HCT116 (cell line): ENCODE measurements around the gene PRR14. TPM values are rescaled to one million over a fixed set of nuclear protein-coding genes. Genes with fewer than 3 reads are reported as not detected.

ENCODE experiments used
- ATAC-seq: fragments of 200-7000 bp; cut with Tn5 transposase; 2 replicates; pipeline ENCODE4 v1.9.1; 2020; ENCODE audit warnings: mild to moderate bottlenecking, moderate library complexity
- BruUV-seq: library from RNA; stranded (reverse); fragments of 400-500 nt; replicated peaks from 2 replicates; lab custom pipeline; 2021; lab: Mats Ljungman, UMichigan
- CTCF ChIA-PET: fragments of 300-600 bp; sonication (Branson Sonifier 250); formaldehyde crosslinking; loops from one replicate; lab custom pipeline; 2021; ENCODE audit warnings: antibody characterized with exemption; lab: Charles Lee
- POLR2A ChIA-PET: fragments of 300-600, 350-600 bp; sonication (Branson Sonifier 250); formaldehyde crosslinking; loops from one replicate; lab custom pipeline; 2021; ENCODE audit warnings: antibody characterized with exemption; lab: Charles Lee
- RAD21 ChIA-PET, 2 experiments: fragments of 300-600 bp; sonication (Branson Sonifier 250); formaldehyde crosslinking; loops; one replicate each; lab custom pipeline; 2023; ENCODE audit warnings: low total read pairs in 2 of 2; ENCODE audit not compliant: uncharacterized antibody in 2 of 2, unreplicated experiment in 2 of 2, low non-redundant PET in 1 of 2; lab: Charles Lee
- DNase-seq: peaks from one replicate; pipeline ENCODE4 v3.0.0-alpha.2; 2010; ENCODE audit warnings: low read depth, low spot score
- H2AFZ ChIP-seq: fragments of 200-600 bp; shearing (Covaris generic), sonication (generic); 2 replicates; pipeline ENCODE4 v1.6.1; 2017; ENCODE audit warnings: low read depth, mixed run types, mixed read lengths, antibody characterized with exemption, low read length; ENCODE audit not compliant: poor library complexity, severe bottlenecking
- H3K27ac ChIP-seq: 2 replicates; pipeline ENCODE4 v1.5.1; 2012; ENCODE audit warnings: low read depth, low read length
- H3K27me3 ChIP-seq: fragments of 200-600 bp; sonication (generic); 2 replicates; pipeline ENCODE4 v1.6.1; 2016; ENCODE audit warnings: mixed run types, low read length, mixed read lengths; ENCODE audit not compliant: insufficient read depth
- H3K36me3 ChIP-seq, 2 experiments: fragments of 200-500 bp in 1 of 2; fragments of 200-600 bp in 1 of 2; sonication (Bioruptor generic) in 1 of 2; sonication (generic) in 1 of 2; 2 replicates each; pipeline versions ENCODE4 v1.5.1 to v1.6.1; 2014 to 2016; ENCODE audit warnings: low read length in 2 of 2, inconsistent platforms in 1 of 2, mixed read lengths in 1 of 2, mixed run types in 1 of 2; ENCODE audit not compliant: insufficient read depth in 2 of 2, control insufficient read depth in 1 of 2
- H3K4me1 ChIP-seq, 2 experiments: fragments of 200-600 bp in 1 of 2; sonication (generic) in 1 of 2; 2 replicates each; pipeline versions ENCODE4 v1.5.1 to v1.6.1; 2012 to 2017; ENCODE audit warnings: low read length in 2 of 2, inconsistent platforms in 1 of 2, mild to moderate bottlenecking in 1 of 2, mixed read lengths in 1 of 2, mixed run types in 1 of 2, moderate library complexity in 1 of 2; ENCODE audit not compliant: insufficient read depth in 2 of 2, control insufficient read depth in 1 of 2
- H3K4me2 ChIP-seq: fragments of 200-600 bp; sonication (generic); 2 replicates; pipeline ENCODE4 v1.6.1; 2017; ENCODE audit warnings: mixed run types, low read length, mixed read lengths
- H3K4me3 ChIP-seq, 2 experiments: fragments of 200-600 bp in 1 of 2; sonication (generic) in 1 of 2; replicated peaks in 1 of 2; 2 replicates each; pipeline ENCODE4 v1.5.1; 2011 to 2016; ENCODE audit warnings: low read length in 2 of 2, control low read depth in 1 of 2, low read depth in 1 of 2, mild to moderate bottlenecking in 1 of 2, mixed read lengths in 1 of 2, mixed run types in 1 of 2
- H3K79me2 ChIP-seq: fragments of 200-600 bp; sonication (generic); 2 replicates; pipeline ENCODE4 v1.6.1; 2017; ENCODE audit warnings: mild to moderate bottlenecking, mixed run types, low read length, moderate library complexity, mixed read lengths; ENCODE audit not compliant: insufficient read depth
- H3K9ac ChIP-seq: fragments of 200-600 bp; sonication (generic); 2 replicates; pipeline ENCODE4 v1.6.1; 2016; ENCODE audit warnings: low read length, mixed read lengths
- H3K9me2 ChIP-seq: fragments of 200-600 bp; sonication (generic), shearing (Covaris generic); 2 replicates; pipeline ENCODE4 v1.6.1; 2017; ENCODE audit warnings: mixed run types, mild to moderate bottlenecking, moderate library complexity; ENCODE audit not compliant: insufficient read depth
- H3K9me3 ChIP-seq, 2 experiments: fragments of 200-500 bp in 1 of 2; fragments of 200-600 bp in 1 of 2; sonication (Bioruptor generic) in 1 of 2; sonication (generic) in 1 of 2; 2 replicates each; pipeline ENCODE4 v1.6.1; 2014 to 2017; ENCODE audit warnings: low read length in 2 of 2, mixed read lengths in 2 of 2, inconsistent platforms in 1 of 2, low read depth in 1 of 2, mild to moderate bottlenecking in 1 of 2, mixed run types in 1 of 2, moderate library complexity in 1 of 2; ENCODE audit not compliant: control insufficient read depth in 1 of 2, insufficient read depth in 1 of 2
- H4K20me1 ChIP-seq: fragments of 200-600 bp; sonication (generic), shearing (Covaris generic); 2 replicates; pipeline ENCODE4 v1.6.1; 2017; ENCODE audit warnings: mixed run types, mild to moderate bottlenecking, moderate library complexity; ENCODE audit not compliant: insufficient read depth
- CEBPB ChIP-seq: IDR thresholded peaks from 2 replicates; pipeline ENCODE4 v1.6.1; 2012; ENCODE audit warnings: low read depth
- CTCF ChIP-seq, 3 experiments: fragments of 200-600 bp in 1 of 3; sonication (generic) in 1 of 3; IDR thresholded peaks in 2 of 3; conservative IDR thresholded peaks in 1 of 3; 2 replicates each; pipeline ENCODE4 v1.5.1; 2012 to 2017; ENCODE audit warnings: low read depth in 2 of 3, low read length in 2 of 3, antibody characterized with exemption in 1 of 3, borderline replicate concordance in 1 of 3, control low read depth in 1 of 3, mild to moderate bottlenecking in 1 of 3, mixed read lengths in 1 of 3, mixed run types in 1 of 3, moderate library complexity in 1 of 3; ENCODE audit not compliant: insufficient read depth in 1 of 3
- EGR1 ChIP-seq: IDR thresholded peaks from 2 replicates; pipeline ENCODE4 v1.6.1; 2012; ENCODE audit warnings: low read depth
- EZH2 ChIP-seq: fragments of 200-600 bp; sonication (generic); IDR thresholded peaks from 2 replicates; pipeline ENCODE4 v1.6.1; 2017; ENCODE audit warnings: antibody characterized with exemption, mixed run types
- FOSL1 ChIP-seq: IDR thresholded peaks from 2 replicates; pipeline ENCODE4 v1.6.1; 2012; ENCODE audit warnings: low read depth
- SRF ChIP-seq: IDR thresholded peaks from 2 replicates; pipeline ENCODE4 v1.6.1; 2012; ENCODE audit warnings: low read depth
- TCF7L2 ChIP-seq: IDR thresholded peaks from 2 replicates; pipeline ENCODE4 v1.7.0; 2011; ENCODE audit warnings: borderline replicate concordance, inconsistent platforms; ENCODE audit not compliant: insufficient read depth, insufficient read length; ENCODE audit errors: extremely low read depth
- YY1 ChIP-seq: IDR thresholded peaks from 2 replicates; pipeline ENCODE4 v1.6.1; 2011; ENCODE audit warnings: low read length, low read depth, moderate library complexity, mild to moderate bottlenecking; ENCODE audit not compliant: insufficient replicate concordance; ENCODE audit errors: extremely low read depth
- ZFX ChIP-seq: fragments of 450-650 bp; IDR thresholded peaks from 2 replicates; pipeline ENCODE4 v1.6.1; 2017
- ZNF274 ChIP-seq: fragments of 200-500 bp; sonication (Bioruptor generic); IDR thresholded peaks from 2 replicates; pipeline ENCODE4 v1.6.1; 2014; ENCODE audit warnings: mild to moderate bottlenecking, low read depth, low read length, inconsistent platforms
- intact Hi-C: fragments of 100-400 bp; cut with micrococcal nuclease; formaldehyde crosslinking; loops from 2 replicates; pipeline ENCODE4 v1.10.0; 2022
- total RNA-seq: library from RNA; stranded (reverse); gene quantifications from one replicate; pipeline ENCODE4 v1.2.1, GENCODE V29; 2021; ENCODE audit not compliant: unreplicated experiment
- TF ChIP-seq, protein P1 (sequence below): IDR thresholded peaks from 2 replicates; pipeline ENCODE4 v1.6.1; 2012; ENCODE audit warnings: low read depth
- TF ChIP-seq, protein P2 (sequence below): IDR thresholded peaks from 2 replicates; pipeline ENCODE4 v1.6.1; 2012

PRR14 gene
- total RNA-seq, 1 experiment from 2014 or later = 56.2 TPM

DNA sequence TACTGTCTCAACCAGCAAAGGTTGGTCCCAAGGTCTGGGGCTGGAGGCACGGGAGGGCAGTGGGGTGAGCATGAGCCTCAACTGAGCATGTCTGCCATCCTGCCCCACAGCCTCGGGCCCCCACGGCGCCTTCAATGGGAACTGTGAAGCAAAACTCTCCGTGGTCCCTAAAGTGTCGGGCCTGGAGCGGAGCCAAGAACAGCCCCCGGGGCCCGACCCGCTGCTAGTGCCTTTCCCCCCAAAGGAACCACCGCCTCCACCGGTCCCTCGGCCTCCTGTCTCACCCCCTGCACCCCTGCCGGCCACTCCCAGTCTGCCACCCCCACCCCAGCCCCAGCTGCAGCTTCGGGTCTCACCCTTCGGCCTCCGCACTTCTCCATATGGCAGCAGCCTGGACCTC is 11.7 kb downstream of the PRR14 start:
- no peak for DNase-seq
- peaks cover 34 to 35% of the 10 kb centered on the region in 2 experiments for H3K36me3 ChIP-seq

More for the DNA sequence above, 11.7 kb downstream of the PRR14 start:
- BruUV-seq = no TSS peak
- no peak overlapping the region for H3K4me2 ChIP-seq
- no peaks in the 10 kb centered on the region for H3K27me3 ChIP-seq
- TF ChIP-seq EZH2 (no peak), ZFX (no peak), ZNF274 (no peak), YY1 (no peak), CTCF (IDR thresholded peaks at IDR 0.05 in 2 of 3, conservative IDR thresholded peaks at IDR 0.05 in 1 of 3; ENCODE audit: borderline replicate concordance in 1 of 3, insufficient read depth in 1 of 3, low read depth in 2 of 3, low read length in 2 of 3) (no peak), EGR1 (no peak), TCF7L2 (no peak), FOSL1 (no peak), CEBPB (no peak), SRF (no peak)
- TF ChIP-seq, protein P1, sequence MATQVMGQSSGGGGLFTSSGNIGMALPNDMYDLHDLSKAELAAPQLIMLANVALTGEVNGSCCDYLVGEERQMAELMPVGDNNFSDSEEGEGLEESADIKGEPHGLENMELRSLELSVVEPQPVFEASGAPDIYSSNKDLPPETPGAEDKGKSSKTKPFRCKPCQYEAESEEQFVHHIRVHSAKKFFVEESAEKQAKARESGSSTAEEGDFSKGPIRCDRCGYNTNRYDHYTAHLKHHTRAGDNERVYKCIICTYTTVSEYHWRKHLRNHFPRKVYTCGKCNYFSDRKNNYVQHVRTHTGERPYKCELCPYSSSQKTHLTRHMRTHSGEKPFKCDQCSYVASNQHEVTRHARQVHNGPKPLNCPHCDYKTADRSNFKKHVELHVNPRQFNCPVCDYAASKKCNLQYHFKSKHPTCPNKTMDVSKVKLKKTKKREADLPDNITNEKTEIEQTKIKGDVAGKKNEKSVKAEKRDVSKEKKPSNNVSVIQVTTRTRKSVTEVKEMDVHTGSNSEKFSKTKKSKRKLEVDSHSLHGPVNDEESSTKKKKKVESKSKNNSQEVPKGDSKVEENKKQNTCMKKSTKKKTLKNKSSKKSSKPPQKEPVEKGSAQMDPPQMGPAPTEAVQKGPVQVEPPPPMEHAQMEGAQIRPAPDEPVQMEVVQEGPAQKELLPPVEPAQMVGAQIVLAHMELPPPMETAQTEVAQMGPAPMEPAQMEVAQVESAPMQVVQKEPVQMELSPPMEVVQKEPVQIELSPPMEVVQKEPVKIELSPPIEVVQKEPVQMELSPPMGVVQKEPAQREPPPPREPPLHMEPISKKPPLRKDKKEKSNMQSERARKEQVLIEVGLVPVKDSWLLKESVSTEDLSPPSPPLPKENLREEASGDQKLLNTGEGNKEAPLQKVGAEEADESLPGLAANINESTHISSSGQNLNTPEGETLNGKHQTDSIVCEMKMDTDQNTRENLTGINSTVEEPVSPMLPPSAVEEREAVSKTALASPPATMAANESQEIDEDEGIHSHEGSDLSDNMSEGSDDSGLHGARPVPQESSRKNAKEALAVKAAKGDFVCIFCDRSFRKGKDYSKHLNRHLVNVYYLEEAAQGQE = no peak
- TF ChIP-seq, protein P2, sequence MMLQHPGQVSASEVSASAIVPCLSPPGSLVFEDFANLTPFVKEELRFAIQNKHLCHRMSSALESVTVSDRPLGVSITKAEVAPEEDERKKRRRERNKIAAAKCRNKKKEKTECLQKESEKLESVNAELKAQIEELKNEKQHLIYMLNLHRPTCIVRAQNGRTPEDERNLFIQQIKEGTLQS = no peak
- ATAC-seq = no peak
- peaks cover 9 to 16% of the 10 kb centered on the region in 2 experiments for H3K4me1 ChIP-seq
- CTCF ChIA-PET = no interaction called here
- H3K9me2 ChIP-seq = no peaks in the 10 kb centered on the region
- POLR2A ChIA-PET = no interaction called here
- no peak overlapping the region for H2AFZ ChIP-seq
- H3K79me2 ChIP-seq = peaks cover 42% of the 10 kb centered on the region
- RAD21 ChIA-PET = no interaction called here
- no peak overlapping the region for H3K4me3 ChIP-seq
- no peak overlapping the region for H3K27ac ChIP-seq
- H3K9me3 ChIP-seq = no peaks in the 10 kb centered on the region
- no peaks in the 10 kb centered on the region for H4K20me1 ChIP-seq
- no peak overlapping the region for H3K9ac ChIP-seq
- intact Hi-C loops = no loop called here
